Lower leg skin (tissue), 3 donors: ENCODE results near the gene MCUR1.

Source experiments
- POLR2A ChIP-seq, 2 donors: fragments of 450-650 bp; IDR thresholded peaks; one replicate each; pipeline ENCODE4 v1.6.1; 2016 to 2017; ENCODE audit warnings: antibody characterized with exemption in 2 of 2, mild to moderate bottlenecking in 1 of 2, moderate library complexity in 1 of 2
- TF ChIP-seq, protein P1 (sequence below), 3 donors: fragments of 450-650 bp; IDR thresholded peaks; one replicate each; pipeline ENCODE4 v1.5.1; 2016; ENCODE audit warnings: antibody characterized with exemption in 3 of 3, mild to moderate bottlenecking in 3 of 3, moderate library complexity in 2 of 3

GRCh38 chr6:13841936-13842335, 27.6 kb upstream of the MCUR1 start:
- no peak for TF ChIP-seq POLR2A (IDR thresholded peaks at IDR 0.05)
- TF ChIP-seq, protein P1, sequence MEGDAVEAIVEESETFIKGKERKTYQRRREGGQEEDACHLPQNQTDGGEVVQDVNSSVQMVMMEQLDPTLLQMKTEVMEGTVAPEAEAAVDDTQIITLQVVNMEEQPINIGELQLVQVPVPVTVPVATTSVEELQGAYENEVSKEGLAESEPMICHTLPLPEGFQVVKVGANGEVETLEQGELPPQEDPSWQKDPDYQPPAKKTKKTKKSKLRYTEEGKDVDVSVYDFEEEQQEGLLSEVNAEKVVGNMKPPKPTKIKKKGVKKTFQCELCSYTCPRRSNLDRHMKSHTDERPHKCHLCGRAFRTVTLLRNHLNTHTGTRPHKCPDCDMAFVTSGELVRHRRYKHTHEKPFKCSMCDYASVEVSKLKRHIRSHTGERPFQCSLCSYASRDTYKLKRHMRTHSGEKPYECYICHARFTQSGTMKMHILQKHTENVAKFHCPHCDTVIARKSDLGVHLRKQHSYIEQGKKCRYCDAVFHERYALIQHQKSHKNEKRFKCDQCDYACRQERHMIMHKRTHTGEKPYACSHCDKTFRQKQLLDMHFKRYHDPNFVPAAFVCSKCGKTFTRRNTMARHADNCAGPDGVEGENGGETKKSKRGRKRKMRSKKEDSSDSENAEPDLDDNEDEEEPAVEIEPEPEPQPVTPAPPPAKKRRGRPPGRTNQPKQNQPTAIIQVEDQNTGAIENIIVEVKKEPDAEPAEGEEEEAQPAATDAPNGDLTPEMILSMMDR (IDR thresholded peaks at IDR 0.05), result no peak
